HG03159 (cell line): ENCODE data around the gene PLXNB2.
"Not testable (repeated sequence)": the region's sequence is repeated elsewhere in the genome, so short reads cannot be mapped to it uniquely, and the experiment has no call there.

ENCODE experiments used
- ATAC-seq: cut with Tn5 transposase; IDR thresholded peaks from one replicate; pipeline ENCODE4 v1.9.1; 2021; ENCODE audit warnings: mild to moderate bottlenecking, moderate library complexity; ENCODE audit not compliant: unreplicated experiment

Gene PLXNB2, protein sequence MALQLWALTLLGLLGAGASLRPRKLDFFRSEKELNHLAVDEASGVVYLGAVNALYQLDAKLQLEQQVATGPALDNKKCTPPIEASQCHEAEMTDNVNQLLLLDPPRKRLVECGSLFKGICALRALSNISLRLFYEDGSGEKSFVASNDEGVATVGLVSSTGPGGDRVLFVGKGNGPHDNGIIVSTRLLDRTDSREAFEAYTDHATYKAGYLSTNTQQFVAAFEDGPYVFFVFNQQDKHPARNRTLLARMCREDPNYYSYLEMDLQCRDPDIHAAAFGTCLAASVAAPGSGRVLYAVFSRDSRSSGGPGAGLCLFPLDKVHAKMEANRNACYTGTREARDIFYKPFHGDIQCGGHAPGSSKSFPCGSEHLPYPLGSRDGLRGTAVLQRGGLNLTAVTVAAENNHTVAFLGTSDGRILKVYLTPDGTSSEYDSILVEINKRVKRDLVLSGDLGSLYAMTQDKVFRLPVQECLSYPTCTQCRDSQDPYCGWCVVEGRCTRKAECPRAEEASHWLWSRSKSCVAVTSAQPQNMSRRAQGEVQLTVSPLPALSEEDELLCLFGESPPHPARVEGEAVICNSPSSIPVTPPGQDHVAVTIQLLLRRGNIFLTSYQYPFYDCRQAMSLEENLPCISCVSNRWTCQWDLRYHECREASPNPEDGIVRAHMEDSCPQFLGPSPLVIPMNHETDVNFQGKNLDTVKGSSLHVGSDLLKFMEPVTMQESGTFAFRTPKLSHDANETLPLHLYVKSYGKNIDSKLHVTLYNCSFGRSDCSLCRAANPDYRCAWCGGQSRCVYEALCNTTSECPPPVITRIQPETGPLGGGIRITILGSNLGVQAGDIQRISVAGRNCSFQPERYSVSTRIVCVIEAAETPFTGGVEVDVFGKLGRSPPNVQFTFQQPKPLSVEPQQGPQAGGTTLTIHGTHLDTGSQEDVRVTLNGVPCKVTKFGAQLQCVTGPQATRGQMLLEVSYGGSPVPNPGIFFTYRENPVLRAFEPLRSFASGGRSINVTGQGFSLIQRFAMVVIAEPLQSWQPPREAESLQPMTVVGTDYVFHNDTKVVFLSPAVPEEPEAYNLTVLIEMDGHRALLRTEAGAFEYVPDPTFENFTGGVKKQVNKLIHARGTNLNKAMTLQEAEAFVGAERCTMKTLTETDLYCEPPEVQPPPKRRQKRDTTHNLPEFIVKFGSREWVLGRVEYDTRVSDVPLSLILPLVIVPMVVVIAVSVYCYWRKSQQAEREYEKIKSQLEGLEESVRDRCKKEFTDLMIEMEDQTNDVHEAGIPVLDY (N-terminal part only)

DNA sequence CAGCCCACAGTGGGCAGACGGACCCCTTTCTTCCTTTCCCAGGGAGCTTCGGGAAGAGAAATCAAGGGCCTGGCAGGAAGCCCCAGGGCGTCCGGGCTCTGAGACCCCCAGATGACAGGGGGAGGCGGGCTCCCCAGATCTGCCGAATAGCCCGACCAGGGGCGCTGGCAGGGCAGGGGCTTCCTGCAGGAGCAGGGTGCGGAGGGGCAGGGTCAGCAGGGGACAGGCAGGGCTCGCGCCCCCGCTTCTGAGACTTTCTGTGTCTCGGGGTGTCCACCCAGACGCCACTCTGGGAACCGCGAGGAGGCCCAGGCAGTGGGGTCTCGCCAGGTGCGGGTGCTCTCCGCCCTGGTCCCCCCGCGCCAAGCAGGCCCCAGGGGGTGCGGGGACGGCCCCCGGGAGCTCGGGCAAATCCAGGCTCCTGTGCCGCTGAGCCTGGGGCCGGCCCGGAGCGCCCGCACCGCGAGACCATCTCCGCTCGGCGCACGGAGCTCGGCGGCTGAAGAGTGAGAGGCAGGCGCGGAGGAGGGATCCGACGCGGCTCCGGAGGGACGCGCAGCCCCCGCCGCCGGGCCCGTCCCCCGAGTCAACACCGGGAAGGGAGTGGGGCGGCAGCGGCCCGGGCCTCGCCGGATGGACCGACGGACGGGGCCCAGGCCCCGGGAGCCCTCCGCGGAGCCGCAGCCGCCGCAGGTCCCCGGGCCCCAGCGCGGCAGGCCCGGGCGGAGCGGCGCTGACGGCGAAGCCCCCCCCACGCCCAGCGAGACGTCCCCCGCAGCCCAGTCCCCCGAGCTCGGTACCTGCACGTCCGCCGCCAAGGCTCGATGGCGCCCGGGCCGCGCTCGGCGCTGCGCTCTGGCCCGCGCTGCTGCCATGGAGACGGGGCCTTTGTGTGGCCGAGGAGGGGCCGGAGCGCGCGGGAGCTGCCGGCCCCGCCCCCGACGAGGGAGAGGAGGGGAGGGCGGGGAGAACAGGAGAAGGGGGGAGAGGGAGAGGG is at the start of gene PLXNB2:
PLXNB2 (minus strand) TSS at position 894 of the 997 bp plus-strand sequence. CDS start 17,062 bp downstream, outside the sequence.
- peak; percentile 42 for ATAC-seq

DNA sequence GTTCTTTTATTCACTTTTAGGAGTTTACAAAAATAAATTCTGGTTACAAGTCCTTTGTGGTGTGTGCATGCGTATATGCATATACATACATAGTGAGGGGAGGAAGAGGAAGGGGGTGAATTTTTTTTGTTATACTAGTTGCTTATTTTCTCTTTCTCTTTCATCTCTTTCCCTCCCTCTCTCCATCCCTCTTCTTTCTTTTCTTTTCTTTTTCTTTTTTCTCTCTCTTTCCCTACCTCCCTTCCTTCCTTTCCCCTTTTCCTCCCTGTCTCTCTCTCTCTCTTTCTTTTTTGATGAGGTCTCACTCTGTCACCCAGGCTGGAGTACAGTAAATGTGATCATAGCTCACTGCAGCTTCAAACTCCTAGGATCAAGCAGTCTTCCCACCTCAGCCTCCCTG is 49.8 kb upstream of the PLXNB2 start:
- no peak for ATAC-seq

DNA sequence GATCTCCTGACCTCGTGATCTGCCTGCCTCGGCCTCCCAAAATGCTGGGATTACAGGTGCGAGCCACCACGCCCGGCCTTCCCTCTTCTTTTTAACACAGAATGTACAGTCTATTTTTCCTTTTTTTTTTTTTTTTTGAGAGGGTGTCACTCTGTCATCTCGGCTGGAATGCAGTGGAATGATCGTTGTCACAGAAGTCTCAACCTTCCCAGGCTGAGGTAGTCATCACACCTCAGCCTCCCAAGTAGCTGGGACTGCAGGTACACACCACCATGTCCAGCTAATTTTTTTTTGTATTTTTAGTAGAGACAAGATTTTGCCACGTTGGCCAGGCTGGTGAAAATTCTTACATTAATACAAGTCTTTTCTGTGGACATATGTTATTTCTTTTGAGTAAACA is 48.7 kb upstream of the PLXNB2 start:
- no peak for ATAC-seq

DNA sequence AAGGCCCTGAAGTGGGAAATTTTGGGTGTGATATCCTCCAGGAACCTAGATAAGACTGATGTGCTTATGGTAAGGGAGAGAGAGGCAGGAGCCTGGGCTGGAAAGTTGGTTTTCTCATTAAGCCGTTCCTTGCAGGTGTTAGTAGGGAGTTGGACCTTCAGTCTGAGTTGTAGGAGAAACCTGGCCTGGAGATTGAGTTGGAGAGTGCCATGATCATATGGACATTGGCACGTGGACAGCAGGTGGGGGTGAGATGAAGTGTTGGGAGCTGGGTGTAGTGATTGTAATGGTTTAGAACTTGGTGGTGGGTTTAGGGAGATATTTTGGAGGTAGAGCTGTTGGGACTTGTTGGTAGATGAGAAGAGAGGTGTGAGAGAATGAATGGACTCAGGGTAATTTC is 40.6 kb upstream of the PLXNB2 start:
- ATAC-seq, result no peak

DNA sequence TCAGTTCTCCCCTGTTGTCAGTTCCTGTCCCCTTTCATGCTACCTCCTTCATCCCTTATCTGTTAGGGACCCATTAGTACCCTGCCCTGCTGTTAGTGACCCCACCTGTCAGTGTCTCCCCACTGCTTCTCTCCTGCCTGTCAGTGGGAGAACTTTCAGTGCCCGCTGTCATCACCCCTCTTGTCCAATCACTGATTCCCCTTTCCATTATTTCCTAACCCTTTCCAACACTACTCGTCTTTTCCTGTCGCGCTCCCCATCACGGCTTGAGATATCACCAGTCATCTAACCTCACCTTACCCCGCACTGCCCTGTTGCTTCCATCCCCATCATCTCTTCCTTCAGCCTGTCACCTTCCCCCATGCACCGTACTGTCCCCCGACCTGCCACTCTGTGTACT is 39.7 kb upstream of the PLXNB2 start:
- ATAC-seq, result no peak

DNA sequence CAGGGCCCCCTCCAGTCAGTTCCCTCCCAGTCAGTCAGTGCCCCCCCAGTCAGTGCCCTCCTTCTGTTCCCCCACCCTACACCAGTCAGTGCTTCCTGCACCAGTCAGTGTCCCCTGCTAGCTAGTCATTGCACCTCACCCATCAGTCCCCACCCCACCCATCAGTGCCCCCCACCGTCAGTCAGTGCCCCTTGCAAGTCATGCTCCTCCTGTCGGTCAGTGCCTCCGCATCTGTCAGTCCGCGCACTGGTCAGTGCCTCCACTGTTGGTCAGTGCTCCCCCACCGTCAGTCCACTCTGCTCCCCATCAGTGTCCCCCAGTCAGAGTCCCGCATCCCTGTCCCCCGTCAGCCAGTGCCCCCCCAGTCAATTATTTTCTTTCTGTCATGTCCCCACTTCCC is 39.0 kb upstream of the PLXNB2 start:
- ATAC-seq, result no peak

DNA sequence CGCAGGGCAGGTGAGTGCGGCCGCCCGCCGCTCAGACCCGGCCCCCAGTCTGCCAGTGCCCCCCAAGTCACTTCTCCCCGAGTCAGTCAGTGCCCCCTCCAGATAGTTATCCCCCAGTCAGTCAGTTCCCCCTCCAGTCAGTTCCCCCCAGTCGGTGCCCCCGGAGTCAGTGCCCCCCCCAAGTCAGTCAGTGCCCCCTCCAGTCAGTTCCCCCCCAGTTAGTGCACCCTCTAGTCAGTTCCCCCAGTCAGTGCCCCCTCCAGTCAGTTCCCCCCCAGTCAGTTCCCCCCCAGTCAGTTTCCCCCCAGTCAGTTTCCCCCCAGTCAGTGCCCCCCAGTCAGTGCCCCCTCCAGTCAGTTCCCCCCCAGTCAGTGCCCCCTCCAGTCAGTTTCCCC is 36.1 kb upstream of the PLXNB2 start:
- no peak for ATAC-seq

DNA sequence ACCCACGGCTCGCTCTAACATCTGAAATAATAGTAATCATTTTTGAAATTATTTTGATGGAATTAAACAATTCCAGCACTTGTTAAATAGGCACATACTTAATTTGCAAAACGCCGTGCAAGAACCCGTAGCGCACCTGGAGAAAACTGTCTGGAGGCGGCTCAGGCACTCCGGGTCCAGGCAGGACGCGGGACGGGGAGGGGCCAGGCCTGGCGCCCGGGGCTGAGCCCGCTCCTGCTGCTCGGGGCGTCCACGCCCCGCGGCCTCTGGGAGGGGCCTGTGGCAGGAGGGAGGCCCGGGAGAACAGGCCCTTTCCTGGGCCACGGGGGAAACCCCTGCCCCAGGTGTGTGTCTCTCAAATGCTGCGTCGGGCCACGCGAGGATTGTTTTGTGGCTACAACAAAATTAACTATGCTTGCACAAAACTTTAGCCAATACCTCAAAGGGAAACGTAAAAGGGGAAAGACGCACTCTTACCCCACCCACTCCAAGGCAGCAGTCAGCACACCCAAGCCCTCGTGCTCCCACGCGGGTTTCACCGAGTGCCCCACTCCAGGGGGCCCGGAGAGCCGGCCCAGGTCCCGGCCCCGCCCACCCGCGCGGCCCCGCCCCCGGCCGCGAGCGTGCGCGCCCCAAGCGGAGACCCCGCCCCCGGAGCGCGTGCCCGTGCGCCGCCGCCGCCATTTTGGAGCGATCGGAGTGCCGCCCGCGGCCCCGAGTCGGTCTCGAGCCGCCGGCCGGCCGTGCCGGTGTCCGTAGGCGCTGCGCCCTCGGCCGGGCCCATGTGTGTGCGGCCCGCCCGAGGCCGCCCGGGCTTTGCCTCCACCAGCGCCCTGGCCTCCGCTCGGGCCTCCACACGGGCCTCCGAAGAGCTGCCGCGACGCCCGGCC is 35.5 kb upstream of the PLXNB2 start, which contains the start of gene PPP6R2:
PPP6R2 (plus strand) TSS at position 677 of the 890 bp plus-strand sequence. CDS start 50,582 bp downstream, outside the sequence.
- peak; percentile 61 for ATAC-seq

DNA sequence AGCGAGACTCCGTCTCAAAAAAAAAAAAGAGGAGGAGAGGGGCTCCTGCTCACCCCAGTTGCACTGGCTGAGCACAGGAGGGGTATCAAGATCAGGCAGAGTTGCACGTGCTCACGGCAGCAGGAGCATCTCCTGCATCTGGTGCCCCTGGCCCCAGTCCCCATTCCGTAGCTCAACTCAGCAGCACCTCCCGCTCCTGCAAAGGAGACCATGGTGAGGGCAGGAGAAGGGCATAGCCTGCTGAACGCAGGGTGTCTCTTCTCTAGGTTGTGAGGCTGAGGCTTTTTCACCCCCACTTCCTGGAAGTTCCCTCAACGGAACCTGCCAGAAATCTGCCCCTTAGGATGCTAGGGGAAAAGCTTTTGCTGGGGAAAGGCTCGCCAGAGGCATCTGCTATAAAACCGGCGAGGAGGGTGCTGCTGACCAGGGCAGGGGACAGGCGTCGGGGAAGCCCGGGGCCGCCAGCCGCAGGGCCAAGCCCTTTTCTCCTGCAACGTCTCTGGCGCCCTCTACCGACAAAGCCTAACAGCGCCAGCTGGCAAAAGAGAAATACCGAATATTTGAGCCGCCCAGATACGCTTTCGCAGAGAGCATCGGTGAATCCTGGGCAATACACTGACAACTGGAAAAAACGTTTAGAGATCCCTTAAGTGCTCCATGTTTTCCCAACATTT is 34.7 kb upstream of the PLXNB2 start:
- ATAC-seq, result no peak

DNA sequence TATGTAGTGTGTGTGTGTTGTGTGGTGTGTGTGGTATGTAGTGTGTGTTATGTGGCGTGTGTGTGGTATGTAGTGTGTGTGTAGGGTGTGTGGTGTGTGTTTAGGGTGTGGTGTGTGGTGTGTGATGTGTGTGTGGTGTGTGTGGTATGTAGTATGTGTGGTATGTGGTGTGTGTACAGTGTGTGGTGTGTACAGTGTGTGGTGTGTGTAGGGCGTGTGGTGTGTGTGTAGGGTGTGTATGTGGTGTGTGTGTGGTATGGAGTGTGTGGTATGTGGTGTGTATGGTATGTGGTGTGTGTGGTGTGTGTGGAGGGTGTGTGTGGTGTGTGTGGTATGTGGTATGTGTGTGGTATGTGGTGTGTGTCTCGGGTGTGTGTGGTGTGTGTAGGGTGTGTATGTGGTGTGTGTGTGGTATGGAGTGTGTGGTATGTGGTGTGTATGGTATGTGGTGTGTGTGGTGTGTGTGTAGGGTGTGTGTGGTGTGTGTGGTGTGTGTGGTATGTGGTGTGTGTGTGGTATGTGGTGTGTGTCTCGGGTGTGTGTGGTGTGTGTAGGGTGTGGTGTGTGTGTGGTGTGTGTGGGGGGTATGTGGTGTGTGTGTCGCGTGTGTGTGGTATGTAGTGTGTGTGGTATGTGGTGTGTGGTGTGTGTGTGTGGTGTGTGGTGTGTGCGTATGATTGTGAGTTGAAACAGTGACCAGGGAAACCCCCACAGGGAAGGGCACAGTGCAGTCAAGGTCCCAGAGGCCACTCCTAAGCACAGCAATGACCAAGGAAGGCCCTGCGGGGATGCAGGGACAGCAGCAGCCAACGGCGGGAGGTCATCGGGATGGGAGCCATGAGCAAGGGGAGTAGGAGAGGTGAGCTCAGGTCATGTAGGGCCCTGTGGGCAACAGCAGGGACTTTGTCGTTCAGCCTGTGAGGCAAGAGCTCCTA is 32.8 kb upstream of the PLXNB2 start:
- ATAC-seq, result no peak

DNA sequence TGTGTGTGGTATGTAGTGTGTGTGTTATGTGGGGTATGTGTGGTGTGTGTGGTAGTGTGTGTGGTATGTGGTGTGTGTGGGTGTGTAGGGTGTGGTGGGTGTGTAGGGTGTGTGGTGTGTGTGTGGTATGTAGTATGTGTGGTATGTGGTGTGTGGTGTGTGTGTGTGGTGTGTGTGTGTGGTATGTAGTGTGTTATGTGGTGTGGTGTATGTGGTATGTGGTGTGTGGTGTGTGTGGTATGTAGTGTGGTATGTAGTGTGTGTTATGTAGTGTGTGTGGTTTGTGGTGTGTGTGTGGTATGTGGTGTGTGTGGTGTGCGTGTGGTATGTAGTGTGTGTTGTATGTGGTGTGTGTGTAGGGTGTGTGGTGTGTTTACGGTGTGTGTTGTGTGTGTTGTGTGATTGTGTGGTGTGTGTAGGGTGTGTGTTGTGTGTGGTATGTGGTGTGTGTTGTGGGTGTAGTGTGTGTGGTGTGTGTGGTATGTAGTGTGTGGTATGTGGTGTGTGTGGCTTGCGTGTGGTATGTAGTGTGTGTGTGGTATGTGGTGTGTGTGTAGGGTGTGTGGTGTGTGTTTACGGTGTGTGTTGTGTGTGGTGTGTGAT is 31.5 kb upstream of the PLXNB2 start:
- ATAC-seq, result no peak

DNA sequence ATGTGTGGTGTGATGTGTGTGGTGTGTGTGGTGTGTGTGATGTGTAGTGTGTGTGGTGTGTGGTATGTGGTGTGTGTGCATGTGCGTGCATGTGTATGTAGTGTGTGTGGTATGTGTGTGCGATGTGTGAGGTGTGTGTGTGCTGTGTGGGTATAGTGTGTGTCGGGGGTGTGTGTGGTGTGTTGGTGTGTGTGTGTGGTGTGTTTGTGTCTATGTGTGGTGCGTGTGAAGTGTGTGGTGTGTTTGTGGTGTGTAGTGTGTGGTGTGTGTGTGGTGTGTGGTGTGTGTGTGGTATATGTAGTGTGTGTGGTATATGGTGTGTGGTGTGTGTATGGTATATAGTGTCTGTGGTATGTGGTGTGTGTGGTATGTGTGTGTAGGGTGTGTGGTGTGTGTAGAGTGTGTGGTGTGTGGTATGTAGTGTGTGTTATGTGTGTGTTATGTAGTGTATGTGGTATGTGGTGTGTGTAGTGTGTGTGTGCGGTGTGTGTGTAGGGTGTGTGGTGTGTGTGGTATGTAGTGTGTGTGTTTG is 30.7 kb upstream of the PLXNB2 start:
- ATAC-seq, result no peak

DNA sequence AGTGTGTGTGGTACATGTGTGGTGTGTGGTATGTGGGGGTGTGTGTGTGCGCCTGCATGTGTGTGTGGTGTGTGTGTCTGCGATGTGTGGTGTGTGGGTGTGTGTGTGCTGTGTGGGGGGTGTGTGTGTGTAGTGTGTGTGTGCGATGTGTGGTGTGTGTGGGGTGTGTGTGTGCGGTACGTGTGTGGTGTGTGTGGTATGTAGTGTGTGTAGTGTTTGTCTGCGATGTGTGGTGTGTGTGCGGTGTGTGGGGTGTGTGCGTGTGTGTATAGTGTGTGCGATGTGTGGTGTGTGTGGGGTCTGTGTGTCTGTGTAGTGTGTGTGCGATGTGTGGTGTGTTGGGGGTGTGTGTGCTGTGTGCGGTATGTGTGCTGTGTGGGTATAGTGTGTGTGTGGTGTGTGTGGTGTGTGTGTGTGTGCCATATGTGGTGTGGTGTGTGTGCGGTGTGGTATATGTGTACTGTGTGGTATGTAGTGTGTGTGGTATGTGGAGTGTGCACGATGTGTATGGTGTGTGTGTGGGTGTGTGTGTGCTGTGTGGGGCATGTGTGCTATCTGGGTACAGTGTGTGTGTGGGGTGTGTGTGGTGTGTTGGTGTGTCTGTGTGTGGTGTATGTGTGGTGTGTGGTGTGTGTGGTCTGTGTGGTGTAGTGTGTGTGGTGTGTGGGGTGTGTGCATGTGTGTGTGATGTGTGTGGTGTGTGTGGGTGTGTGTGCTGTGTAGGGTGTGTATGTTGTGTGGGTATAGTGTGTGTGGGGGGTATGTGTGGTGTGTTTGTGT is 30.0 kb upstream of the PLXNB2 start:
- no peak for ATAC-seq

DNA sequence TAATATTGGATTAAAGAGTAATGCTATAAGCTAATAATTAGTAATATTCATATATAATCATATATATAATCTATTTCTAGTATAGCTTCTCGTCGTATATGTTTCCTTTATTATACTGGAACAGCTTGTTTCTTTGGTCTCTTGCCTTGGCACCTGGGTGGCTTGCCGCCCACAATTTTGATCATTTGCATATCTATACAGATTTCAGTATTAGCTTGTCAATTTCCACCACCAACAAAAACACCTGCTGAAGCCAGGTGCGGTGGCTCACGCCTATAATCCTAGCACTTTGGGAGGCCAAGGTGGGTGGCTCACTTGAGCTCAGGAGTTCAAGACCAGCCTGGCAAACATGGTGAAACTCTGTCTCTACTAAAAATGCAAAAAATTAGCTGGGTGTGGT is 27.0 kb upstream of the PLXNB2 start:
- not testable (repeated sequence) for ATAC-seq

DNA sequence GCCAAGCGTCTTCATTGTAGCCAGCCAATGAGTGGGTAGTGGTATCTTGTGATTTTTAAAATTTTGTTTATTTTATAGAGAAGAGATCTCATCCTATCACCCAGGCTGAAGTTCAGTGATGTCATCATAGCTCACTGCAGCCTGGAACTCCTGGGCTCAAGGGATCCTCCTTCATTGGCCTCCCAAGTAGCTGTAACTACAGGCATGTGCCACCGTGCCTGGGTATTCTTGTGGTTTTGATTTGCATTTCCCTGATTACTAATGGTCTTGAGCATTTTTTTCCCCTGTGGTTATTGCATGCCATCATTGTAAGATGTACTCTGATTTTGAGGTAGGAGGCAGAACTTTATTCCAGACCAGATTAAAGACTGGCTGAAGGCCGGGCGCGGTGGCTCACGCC is 21.8 kb upstream of the PLXNB2 start:
- ATAC-seq, result no peak

DNA sequence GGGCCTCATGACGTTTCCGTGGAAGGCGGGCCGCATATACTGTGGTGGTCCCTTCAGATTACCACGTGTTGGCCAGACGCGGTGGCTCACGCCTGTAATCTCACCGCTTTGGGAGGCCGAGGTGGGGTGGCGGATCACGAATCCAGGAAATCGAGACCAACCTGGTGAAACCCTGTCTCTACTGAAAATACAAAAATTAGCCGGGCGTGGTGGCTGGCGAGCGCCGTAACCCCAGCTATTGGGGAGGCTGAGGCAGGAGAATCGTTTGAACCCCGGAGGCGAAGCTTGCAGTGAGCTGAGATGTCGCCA is 20.2 kb upstream of the PLXNB2 start:
- ATAC-seq, result no peak
